ENCODE data around the gene BCAS3. TPM values are rescaled to one million over a fixed set of nuclear protein-coding genes. Genes with fewer than 3 reads are reported as not detected.

BCAS3 gene
- total and polyA plus RNA-seq, 4 donors: 5.8 to 24.6 (median 10.1) TPM

DNA sequence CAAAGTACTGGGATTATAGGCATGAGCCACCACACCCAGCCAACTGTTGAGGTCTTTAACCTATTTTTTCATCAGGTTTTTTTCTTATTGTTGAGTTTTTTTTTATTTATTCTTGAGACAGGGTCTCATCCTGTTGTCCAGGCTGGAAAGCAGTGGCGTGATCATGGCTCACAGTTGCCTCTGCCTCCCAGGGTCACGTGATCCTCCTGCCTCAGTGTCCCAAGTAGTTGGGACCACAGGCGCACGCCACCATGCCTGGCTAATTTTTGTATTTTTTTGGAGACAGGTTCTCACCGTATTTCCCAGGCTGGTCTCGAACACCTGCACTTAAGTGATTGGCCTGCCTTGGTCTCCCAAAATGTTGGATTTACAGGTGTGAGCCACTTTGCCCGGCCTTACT, 95.9 kb downstream of the BCAS3 start:
- H3K27me3 ChIP-seq (ENCODE audit: control insufficient read depth in 4 of 4, insufficient read depth in 4 of 4, low read length in 3 of 4): no peaks in the 10 kb centered on the region
- no peaks in the 10 kb centered on the region for H3K4me1 ChIP-seq (ENCODE audit: control insufficient read depth in 4 of 4, insufficient read depth in 4 of 4, low read length in 3 of 4)
- no peaks in the 10 kb centered on the region for H3K36me3 ChIP-seq (ENCODE audit: control insufficient read depth in 4 of 4, insufficient read depth in 3 of 4, low read depth in 1 of 4, low read length in 3 of 4)
- no peak overlapping the region for H3K27ac ChIP-seq (ENCODE audit: low read depth in 1 of 2, low read length in 2 of 2)
- H3K4me3 ChIP-seq (ENCODE audit: low read depth in 1 of 3, low read length in 3 of 3): no peak overlapping the region
- no peak for TF ChIP-seq SP1 (IDR thresholded peaks at IDR 0.05)
- TF ChIP-seq EGR1 (IDR thresholded peaks at IDR 0.05; ENCODE audit: low read depth in 2 of 2): no peak
- TF ChIP-seq, protein P1, sequence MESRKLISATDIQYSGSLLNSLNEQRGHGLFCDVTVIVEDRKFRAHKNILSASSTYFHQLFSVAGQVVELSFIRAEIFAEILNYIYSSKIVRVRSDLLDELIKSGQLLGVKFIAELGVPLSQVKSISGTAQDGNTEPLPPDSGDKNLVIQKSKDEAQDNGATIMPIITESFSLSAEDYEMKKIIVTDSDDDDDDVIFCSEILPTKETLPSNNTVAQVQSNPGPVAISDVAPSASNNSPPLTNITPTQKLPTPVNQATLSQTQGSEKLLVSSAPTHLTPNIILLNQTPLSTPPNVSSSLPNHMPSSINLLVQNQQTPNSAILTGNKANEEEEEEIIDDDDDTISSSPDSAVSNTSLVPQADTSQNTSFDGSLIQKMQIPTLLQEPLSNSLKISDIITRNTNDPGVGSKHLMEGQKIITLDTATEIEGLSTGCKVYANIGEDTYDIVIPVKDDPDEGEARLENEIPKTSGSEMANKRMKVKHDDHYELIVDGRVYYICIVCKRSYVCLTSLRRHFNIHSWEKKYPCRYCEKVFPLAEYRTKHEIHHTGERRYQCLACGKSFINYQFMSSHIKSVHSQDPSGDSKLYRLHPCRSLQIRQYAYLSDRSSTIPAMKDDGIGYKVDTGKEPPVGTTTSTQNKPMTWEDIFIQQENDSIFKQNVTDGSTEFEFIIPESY (IDR thresholded peaks at IDR 0.05): no peak
- TF ChIP-seq YY1 (IDR thresholded peaks at IDR 0.05): no peak
- no peak for TF ChIP-seq JUND (IDR thresholded peaks at IDR 0.05)
- TF ChIP-seq, protein P2, sequence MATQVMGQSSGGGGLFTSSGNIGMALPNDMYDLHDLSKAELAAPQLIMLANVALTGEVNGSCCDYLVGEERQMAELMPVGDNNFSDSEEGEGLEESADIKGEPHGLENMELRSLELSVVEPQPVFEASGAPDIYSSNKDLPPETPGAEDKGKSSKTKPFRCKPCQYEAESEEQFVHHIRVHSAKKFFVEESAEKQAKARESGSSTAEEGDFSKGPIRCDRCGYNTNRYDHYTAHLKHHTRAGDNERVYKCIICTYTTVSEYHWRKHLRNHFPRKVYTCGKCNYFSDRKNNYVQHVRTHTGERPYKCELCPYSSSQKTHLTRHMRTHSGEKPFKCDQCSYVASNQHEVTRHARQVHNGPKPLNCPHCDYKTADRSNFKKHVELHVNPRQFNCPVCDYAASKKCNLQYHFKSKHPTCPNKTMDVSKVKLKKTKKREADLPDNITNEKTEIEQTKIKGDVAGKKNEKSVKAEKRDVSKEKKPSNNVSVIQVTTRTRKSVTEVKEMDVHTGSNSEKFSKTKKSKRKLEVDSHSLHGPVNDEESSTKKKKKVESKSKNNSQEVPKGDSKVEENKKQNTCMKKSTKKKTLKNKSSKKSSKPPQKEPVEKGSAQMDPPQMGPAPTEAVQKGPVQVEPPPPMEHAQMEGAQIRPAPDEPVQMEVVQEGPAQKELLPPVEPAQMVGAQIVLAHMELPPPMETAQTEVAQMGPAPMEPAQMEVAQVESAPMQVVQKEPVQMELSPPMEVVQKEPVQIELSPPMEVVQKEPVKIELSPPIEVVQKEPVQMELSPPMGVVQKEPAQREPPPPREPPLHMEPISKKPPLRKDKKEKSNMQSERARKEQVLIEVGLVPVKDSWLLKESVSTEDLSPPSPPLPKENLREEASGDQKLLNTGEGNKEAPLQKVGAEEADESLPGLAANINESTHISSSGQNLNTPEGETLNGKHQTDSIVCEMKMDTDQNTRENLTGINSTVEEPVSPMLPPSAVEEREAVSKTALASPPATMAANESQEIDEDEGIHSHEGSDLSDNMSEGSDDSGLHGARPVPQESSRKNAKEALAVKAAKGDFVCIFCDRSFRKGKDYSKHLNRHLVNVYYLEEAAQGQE (IDR thresholded peaks at IDR 0.05): no peak
- TF ChIP-seq HNF4G (IDR thresholded peaks at IDR 0.05): no peak
- TF ChIP-seq HNF4A (conservative IDR thresholded peaks at IDR 0.05): no peak
- no peak for TF ChIP-seq FOXA1 (IDR thresholded peaks at IDR 0.05)
- TF ChIP-seq, protein P3, sequence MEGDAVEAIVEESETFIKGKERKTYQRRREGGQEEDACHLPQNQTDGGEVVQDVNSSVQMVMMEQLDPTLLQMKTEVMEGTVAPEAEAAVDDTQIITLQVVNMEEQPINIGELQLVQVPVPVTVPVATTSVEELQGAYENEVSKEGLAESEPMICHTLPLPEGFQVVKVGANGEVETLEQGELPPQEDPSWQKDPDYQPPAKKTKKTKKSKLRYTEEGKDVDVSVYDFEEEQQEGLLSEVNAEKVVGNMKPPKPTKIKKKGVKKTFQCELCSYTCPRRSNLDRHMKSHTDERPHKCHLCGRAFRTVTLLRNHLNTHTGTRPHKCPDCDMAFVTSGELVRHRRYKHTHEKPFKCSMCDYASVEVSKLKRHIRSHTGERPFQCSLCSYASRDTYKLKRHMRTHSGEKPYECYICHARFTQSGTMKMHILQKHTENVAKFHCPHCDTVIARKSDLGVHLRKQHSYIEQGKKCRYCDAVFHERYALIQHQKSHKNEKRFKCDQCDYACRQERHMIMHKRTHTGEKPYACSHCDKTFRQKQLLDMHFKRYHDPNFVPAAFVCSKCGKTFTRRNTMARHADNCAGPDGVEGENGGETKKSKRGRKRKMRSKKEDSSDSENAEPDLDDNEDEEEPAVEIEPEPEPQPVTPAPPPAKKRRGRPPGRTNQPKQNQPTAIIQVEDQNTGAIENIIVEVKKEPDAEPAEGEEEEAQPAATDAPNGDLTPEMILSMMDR (IDR thresholded peaks at IDR 0.05; ENCODE audit: low read depth, low read length, missing input control): no peak
- TF ChIP-seq RAD21 (IDR thresholded peaks at IDR 0.05): no peak
- TF ChIP-seq TAF1 (conservative IDR thresholded peaks at IDR 0.05): no peak
- TF ChIP-seq, protein P4, sequence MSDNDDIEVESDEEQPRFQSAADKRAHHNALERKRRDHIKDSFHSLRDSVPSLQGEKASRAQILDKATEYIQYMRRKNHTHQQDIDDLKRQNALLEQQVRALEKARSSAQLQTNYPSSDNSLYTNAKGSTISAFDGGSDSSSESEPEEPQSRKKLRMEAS (IDR thresholded peaks at IDR 0.05): no peak
- TF ChIP-seq FOXA2 (IDR thresholded peaks at IDR 0.05): no peak
- no peak for TF ChIP-seq GABPA (IDR thresholded peaks at IDR 0.05 in 1 of 2, conservative IDR thresholded peaks at IDR 0.05 in 1 of 2)
- no peak for TF ChIP-seq NR2F2 (IDR thresholded peaks at IDR 0.05)
- H3K9me3 ChIP-seq (ENCODE audit: control insufficient read depth in 4 of 4, low read length in 3 of 4): no peaks in the 10 kb centered on the region
- 97% methylated on average over 7 of the region's 7 CpGs for WGBS
- DNase-seq (ENCODE audit: low spot score): no peak
- no peak overlapping the region for H3K9ac ChIP-seq (ENCODE audit: low read depth in 1 of 2, low read length in 2 of 2)

DNA sequence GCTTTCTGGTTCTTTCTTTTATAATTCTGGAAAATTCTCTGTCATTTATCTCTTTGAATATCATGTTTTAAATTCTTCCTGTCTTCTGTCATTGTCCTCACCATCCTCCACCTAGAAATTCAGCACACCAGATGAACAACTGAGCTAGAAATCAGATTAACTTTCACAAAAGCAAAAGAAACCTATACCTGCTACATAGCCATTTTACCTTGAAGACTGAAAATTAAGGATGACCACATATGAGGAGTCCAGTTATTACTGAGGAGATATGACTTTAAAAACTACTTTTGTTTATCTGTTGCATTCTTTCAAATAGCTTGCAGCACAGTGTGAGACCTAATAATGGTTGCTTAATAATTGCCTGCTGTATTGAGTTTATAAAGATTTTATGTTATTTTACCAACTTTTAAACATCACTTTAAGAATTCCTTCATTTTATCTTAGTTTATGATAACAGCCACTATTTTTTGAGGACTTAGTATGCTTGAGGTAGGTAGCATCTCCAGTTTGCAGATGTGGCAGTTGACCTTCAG, 104.3 kb downstream of the BCAS3 start:
- no peaks in the 10 kb centered on the region for H3K4me1 ChIP-seq (ENCODE audit: control insufficient read depth in 4 of 4, insufficient read depth in 4 of 4, low read length in 3 of 4)
- H3K4me3 ChIP-seq (ENCODE audit: low read depth in 1 of 3, low read length in 3 of 3): no peak overlapping the region
- no peak for TF ChIP-seq NR2F2 (IDR thresholded peaks at IDR 0.05)
- TF ChIP-seq FOXA1 (IDR thresholded peaks at IDR 0.05): no peak
- TF ChIP-seq HNF4G (IDR thresholded peaks at IDR 0.05): no peak
- H3K9ac ChIP-seq (ENCODE audit: low read depth in 1 of 2, low read length in 2 of 2): no peak overlapping the region
- no peaks in the 10 kb centered on the region for H3K9me3 ChIP-seq (ENCODE audit: control insufficient read depth in 4 of 4, low read length in 3 of 4)
- H3K36me3 ChIP-seq (ENCODE audit: control insufficient read depth in 4 of 4, insufficient read depth in 3 of 4, low read depth in 1 of 4, low read length in 3 of 4): no peaks in the 10 kb centered on the region
- no peaks in the 10 kb centered on the region for H3K27me3 ChIP-seq (ENCODE audit: control insufficient read depth in 4 of 4, insufficient read depth in 4 of 4, low read length in 3 of 4)
- no peak for DNase-seq (ENCODE audit: low spot score)
- H3K27ac ChIP-seq (ENCODE audit: low read depth in 1 of 2, low read length in 2 of 2): no peak overlapping the region
